Motor neuron (in vitro differentiated cells): ENCODE measurements around the gene BAHCC1. TPM values are rescaled to one million over a fixed set of nuclear protein-coding genes. Genes with fewer than 3 reads are reported as not detected.
A peak's percentile ranks its signal among the peaks of the same experiment; 100 is the strongest.
"Not testable (repeated sequence)": the region's sequence is repeated elsewhere in the genome, so short reads cannot be mapped to it uniquely, and the experiment has no call there.

ENCODE experiments used
- ATAC-seq, 8 experiments: fragments of 200-7000 bp; cut with Tn5 transposase; replicated peaks in 6 of 8; 2 replicates each; pipeline ENCODE4 v1.8.0; 2021; ENCODE audit warnings: mild to moderate bottlenecking in 8 of 8, moderate library complexity in 8 of 8
- H3K27ac ChIP-seq, 2 donors: fragments of 250-450 bp; sonication (Bioruptor Pico); 2 replicates each; pipeline ENCODE4 v1.9.0; 2021; ENCODE audit warnings: antibody characterized with exemption in 2 of 2, mild to moderate bottlenecking in 2 of 2, moderate library complexity in 1 of 2
- H3K4me1 ChIP-seq, 2 donors: fragments of 250-450 bp; sonication (Bioruptor Pico); replicated peaks in 1 of 2; 2 replicates each; pipeline ENCODE4 v1.6.1; 2021; ENCODE audit warnings: antibody characterized with exemption in 2 of 2, mild to moderate bottlenecking in 2 of 2, moderate library complexity in 1 of 2
- H3K4me3 ChIP-seq, 5 donors: fragments of 250-450 bp; sonication (Bioruptor Pico); 2 replicates each; pipeline ENCODE4 v1.9.0; 2021; ENCODE audit warnings: antibody characterized with exemption in 5 of 5, mild to moderate bottlenecking in 5 of 5, moderate library complexity in 4 of 5
- WGBS, 10 experiments: fragments of 450-650 bp; shearing (Covaris generic); methylation state at CpG; one replicate each; pipeline ENCODE4 v1.0.0; 2022; 5-methylcytosine and 5-hydroxymethylcytosine counted together
- in situ Hi-C, 9 experiments: fragments of 400-800 bp; cut with MboI; loops; one replicate each; pipeline ENCODE4 v1.15.0; 2021; ENCODE audit warnings: low sequenced_read_pairs in 9 of 9, low pct_unique_long_range_greater_than_20kb in 2 of 9; ENCODE audit not compliant: unreplicated experiment in 9 of 9
- total RNA-seq, 8 experiments: library from RNA; unstranded; fragments of 300-600 nt; gene quantifications; 2 replicates each; pipeline versions ENCODE4 v1.2.3 to v1.2.4, GENCODE V29; 2022

BAHCC1 gene
- total RNA-seq, 8 experiments from 2014 or later: 1.9 to 19.5 (median 10.4) TPM

GRCh38 chr17:81354954-81355347 lies 40.3 kb upstream of the BAHCC1 start:
- no peak overlapping the region for H3K4me3 ChIP-seq
- in situ Hi-C loops: no loop called here
- H3K27ac ChIP-seq: no peak overlapping the region
- WGBS, 10 experiments: 76 to 100% (median 93%) methylated on average over 2 to 9 of the region's 9 CpGs
- H3K4me1 ChIP-seq: peaks cover 13 to 14% of the 10 kb centered on the region in 2 donors
- ATAC-seq: no peak

- no peak for ATAC-seq
- 80 to 100% (median 80%) methylated on average over 1 of the region's 8 CpGs; no CpG with 5 or more reads in 7 of the 10 experiments for WGBS, 10 experiments
- H3K4me1 ChIP-seq: peaks cover 8 to 9% of the 10 kb centered on the region in 2 donors
- H3K27ac ChIP-seq: no peak overlapping the region
- in situ Hi-C loops: no loop called here
- no peak overlapping the region for H3K4me3 ChIP-seq
Measured at GRCh38 chr17:81359218-81359617, 36.0 kb upstream of the BAHCC1 start.

GRCh38 chr17:81362001-81362400 lies 33.3 kb upstream of the BAHCC1 start:
- in situ Hi-C loops, ATAC-seq, H3K4me3 ChIP-seq, H3K27ac ChIP-seq: not testable (repeated sequence)
- 63 to 100% (median 82%) methylated on average over 1 to 6 of the region's 7 CpGs; no CpG with 5 or more reads in 4 of the 10 experiments for WGBS, 10 experiments
- peaks cover 20 to 21% of the 10 kb centered on the region in 2 donors for H3K4me1 ChIP-seq

DNA sequence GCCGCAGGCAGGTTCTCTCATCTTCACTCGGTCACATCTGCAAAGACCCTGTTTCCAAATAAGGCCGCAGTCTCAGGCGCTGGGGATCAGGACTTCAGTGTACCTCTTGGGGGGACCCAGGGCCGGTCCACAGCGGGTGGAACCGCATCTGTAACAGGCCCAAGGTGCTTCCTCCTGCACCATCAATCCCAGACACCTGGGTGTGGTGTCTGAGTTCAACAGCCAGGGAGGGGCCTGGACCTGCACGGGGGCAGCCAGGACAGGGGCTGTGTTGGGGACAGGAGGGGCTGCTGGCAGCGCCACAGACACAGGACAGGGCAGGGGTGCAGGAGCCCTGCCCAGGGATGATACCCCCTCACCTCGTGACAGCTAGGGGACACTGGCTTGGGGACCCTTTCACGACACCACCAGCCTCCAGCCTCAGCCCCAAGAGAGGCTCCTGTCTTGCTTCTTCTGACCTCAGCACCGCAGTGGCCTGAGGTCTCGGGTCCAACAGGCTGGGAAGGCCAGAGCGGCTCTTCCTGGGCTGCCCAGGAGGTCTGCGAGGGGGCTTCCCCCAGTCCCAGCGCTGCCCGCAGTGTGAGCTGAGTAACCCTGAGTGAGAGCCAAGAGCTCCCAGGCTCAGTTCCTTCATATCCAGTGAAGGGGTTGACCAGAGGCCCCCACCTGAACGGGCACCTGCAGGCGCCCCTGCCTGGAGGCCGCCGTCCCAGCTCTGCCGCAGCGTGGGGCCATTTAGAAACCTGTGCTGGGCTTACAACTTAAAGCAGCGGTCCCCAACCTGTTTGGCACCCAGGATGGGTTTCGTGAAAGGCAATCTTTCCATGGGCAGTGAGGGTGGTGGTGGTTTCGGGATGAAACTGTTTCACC lies 30.7 kb upstream of the BAHCC1 start:
- peak in 5 of 8 experiments; percentile 15 to 33 (median 18) for ATAC-seq
- H3K27ac ChIP-seq: no peak overlapping the region
- no peak overlapping the region for H3K4me3 ChIP-seq
- 80 to 100% (median 86%) methylated on average over 1 to 15 of the region's 26 CpGs; no CpG with 5 or more reads in 4 of the 10 experiments for WGBS, 10 experiments
- H3K4me1 ChIP-seq: peaks cover 13 to 14% of the 10 kb centered on the region in 2 donors
- in situ Hi-C loops: no loop called here

DNA sequence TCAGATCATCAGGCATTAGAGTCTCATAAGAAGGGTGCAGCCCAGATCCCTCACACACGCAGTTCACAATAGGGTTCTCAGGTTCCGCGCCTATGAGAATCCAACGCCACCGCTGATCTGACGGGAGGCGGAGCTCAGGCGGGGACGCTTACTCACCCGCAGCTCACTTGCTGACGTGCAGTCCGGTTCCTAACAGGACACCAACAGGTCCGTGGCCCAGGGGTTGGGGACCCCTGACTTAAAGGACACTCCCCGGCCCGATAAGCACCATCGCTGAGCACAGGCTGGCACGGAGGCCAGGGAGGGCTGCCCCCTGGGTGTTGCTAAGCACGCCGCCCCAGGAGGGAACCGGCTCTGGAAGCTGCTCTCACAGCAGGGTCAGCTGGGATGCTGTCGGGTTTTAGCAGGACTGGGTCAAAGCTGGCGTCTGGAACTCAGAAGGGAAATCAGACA lies 30.1 kb upstream of the BAHCC1 start:
- H3K27ac ChIP-seq: no peak overlapping the region
- H3K4me1 ChIP-seq: peaks cover 13 to 14% of the 10 kb centered on the region in 2 donors
- H3K4me3 ChIP-seq: no peak overlapping the region
- peak; percentile 86 to 100 (median 90) for ATAC-seq
- in situ Hi-C loops: no loop called here
- 0 to 23% (median 9%) methylated on average over 6 to 11 of the region's 22 CpGs; no CpG with 5 or more reads in 7 of the 10 experiments for WGBS, 10 experiments

- Histone ChIP-seq H3K27ac (no peak overlapping the region), H3K4me1 (peaks cover 13 to 14% of the 10 kb centered on the region in 2 donors), H3K4me3 (no peak overlapping the region)
- WGBS, 10 experiments: 50 to 100% (median 81%) methylated on average over 1 to 7 of the region's 30 CpGs; no CpG with 5 or more reads in 3 of the 10 experiments
- peak in 5 of 8 experiments; percentile 10 to 33 (median 25) for ATAC-seq
- in situ Hi-C loops: no loop called here
Measured at GRCh38 chr17:81365601-81366585, 29.4 kb upstream of the BAHCC1 start.

DNA sequence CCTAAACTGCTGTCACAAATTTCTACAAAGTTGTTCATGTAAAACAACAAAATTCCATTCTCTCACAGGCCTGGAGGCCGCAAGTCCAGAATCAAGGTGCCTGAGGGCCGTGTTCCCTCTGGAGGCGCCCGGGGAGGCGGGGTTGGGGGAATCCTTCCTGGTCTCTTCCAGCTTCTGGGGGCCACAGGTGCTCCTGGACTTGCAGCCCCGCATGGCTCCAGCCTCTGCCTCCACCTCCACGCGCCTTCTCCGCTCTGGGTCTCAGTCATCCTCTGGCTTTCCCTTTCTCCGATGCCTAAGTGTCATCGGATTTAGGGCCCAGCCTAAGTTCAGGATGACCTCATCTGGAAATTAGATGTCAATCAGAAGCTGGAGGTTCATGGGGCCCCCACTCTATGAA lies 28.6 kb upstream of the BAHCC1 start:
- ATAC-seq: no peak
- Histone ChIP-seq H3K4me3 (no peak overlapping the region), H3K27ac (no peak overlapping the region), H3K4me1 (peaks cover 13 to 14% of the 10 kb centered on the region in 2 donors)
- in situ Hi-C loops: no loop called here
- WGBS, 10 experiments: 66 to 95% (median 85%) methylated on average over 2 to 4 of the region's 11 CpGs; no CpG with 5 or more reads in 6 of the 10 experiments

GRCh38 chr17:81367171-81367570 lies 28.1 kb upstream of the BAHCC1 start:
- in situ Hi-C loops: no loop called here
- WGBS, 10 experiments: 60% methylated on average over 1 of the region's 12 CpGs; no CpG with 5 or more reads in 9 of the 10 experiments

DNA sequence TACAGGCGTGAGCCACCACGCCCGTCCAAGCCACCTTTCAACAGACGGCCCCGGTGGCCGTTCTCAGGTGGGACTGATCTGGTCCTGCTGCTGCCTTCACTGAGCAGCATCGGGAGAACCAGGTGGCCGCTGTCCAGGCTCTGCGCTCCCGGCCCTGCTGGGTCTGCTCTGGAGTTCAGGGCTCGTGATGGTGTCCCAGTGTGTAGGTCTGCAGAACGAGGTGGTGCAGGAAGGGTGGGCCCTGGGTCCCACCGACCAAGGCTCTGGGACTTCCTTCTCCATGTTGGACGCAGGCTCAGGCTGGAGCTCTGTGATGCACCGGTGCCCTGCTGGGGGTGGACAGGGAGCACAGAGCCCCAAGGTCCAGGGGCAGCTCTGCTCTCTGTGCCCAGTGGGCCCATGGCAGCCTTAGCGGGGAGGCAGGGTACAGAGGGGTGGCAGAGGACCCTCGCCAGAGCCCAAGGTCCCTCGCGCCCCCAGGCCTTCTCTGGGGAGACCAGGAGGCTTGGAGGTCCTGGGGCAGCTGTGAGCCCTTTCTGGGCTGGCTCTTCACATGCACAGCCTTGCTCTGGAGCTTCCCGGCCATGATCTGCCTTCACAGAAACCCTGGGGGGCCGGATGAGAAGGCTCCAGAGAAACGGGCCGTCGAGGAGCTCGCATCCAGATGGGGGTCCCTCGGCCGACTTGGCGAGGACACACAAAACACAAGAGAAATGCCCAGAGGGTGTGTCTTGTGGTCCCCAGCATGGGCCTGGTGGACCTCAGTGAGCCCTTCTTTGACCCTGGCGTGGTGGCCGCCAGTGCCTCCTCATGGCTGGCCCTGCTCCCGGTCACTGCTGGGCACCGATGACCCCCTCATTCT lies 26.9 kb upstream of the BAHCC1 start:
- in situ Hi-C loops: no loop called here
- Histone ChIP-seq H3K27ac (no peak overlapping the region), H3K4me3 (no peak overlapping the region), H3K4me1 (peaks cover 14 to 21% of the 10 kb centered on the region in 2 donors)
- WGBS, 10 experiments: 60 to 100% (median 90%) methylated on average over 1 to 7 of the region's 32 CpGs; no CpG with 5 or more reads in 4 of the 10 experiments
- ATAC-seq: no peak

More at GRCh38 chr17:81367171-81367570, 28.1 kb upstream of the BAHCC1 start:
- Histone ChIP-seq H3K4me3 (no peak overlapping the region), H3K27ac (no peak overlapping the region), H3K4me1 (peaks cover 14% of the 10 kb centered on the region in 2 donors)
- no peak for ATAC-seq

DNA sequence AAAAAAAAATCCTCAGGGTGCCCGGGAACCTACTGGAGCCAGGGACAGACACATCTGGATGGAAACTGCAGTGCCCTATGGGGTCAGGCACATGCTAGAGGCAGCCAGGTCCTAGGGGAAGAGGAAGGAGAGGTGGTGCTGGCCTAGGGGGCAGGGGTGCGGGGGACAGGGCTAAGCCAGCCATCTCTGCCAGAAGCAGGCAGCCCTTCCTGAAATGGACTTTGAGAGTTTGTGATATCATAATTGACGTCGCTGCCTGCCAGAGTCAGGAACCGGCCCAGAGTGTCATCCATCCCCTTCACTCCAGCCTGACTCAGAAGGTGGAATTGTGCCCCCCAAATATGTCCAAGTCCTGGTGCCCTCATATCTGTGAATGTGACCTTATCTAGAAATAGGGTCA lies 25.0 kb upstream of the BAHCC1 start:
- no peak overlapping the region for H3K27ac ChIP-seq
- ATAC-seq: no peak
- in situ Hi-C loops: no loop called here
- H3K4me3 ChIP-seq: no peak overlapping the region
- peaks cover 8 to 15% of the 10 kb centered on the region in 2 donors for H3K4me1 ChIP-seq
- WGBS, 10 experiments: no CpG with 5 or more reads among the region's 5 CpGs

DNA sequence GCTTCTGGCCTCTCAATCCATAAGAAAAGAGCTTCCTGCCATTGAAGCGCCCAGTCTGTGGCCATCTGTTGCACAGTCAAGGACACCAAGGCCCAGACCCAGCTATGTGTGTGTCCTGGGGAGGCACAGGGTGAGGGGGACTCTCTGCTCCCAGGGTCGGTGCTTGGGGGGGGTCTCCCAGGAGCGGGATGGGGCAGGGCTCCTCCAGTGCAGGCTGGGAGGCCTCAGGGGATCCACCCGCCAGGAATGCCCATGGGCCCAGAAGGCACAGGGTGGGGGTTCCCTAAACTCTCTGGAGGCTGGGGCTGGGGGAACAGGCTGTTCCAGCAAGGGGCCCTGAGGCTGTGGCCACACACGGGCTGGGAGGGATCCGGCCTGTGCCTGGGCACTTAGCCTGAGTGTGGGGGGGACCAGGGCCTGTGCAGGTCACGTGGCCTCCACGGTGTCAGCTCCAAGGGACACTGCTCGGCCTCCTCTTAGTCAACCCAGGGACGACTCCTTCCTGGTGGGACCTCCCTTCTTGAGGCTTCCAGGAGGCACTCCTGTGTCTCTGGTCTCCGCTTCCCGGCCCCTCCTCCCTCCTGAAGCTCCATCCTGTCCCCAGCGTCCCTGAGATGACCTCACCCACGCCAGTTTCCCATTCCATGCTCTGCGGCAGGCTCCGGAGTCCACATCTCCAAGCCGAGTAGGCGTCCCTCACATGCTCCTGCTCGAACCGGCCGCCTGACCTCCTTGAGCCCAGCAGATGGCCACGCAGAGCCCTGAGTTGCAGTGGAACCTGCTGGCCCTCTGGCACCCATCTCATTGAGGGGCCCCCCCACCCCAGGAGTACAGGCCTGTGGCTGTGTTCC lies 23.1 kb upstream of the BAHCC1 start:
- Histone ChIP-seq H3K27ac (peak overlapping the region in 1 of 2 donors; percentile 29), H3K4me1 (peaks cover 0 to 8% of the 10 kb centered on the region in 2 donors), H3K4me3 (no peak overlapping the region)
- in situ Hi-C loops: no loop called here
- WGBS, 10 experiments: 60 to 100% (median 80%) methylated on average over 1 to 4 of the region's 22 CpGs; no CpG with 5 or more reads in 6 of the 10 experiments
- peak; percentile 65 to 96 (median 94) for ATAC-seq
